ENCODE data around the gene PMM1. TPM values are rescaled to one million over a fixed set of nuclear protein-coding genes. Genes with fewer than 3 reads are reported as not detected.
"Not testable (repeated sequence)": the region's sequence is repeated elsewhere in the genome, so short reads cannot be mapped to it uniquely, and the experiment has no call there.

Gene PMM1
- total RNA-seq, 1 experiment from 2014 or later, result 19.8 TPM

- no peak for TF ChIP-seq CTCF (conservative IDR thresholded peaks at IDR 0.05)
- Histone ChIP-seq H3K79me1 (ENCODE audit: insufficient read depth, low read depth, low read length, poor library complexity, severe bottlenecking) (no peaks in the 10 kb centered on the region), H3K9ac (ENCODE audit: extremely low read depth, insufficient read length, low read length) (no peak overlapping the region), H4K20me1 (ENCODE audit: control insufficient read depth, insufficient read depth, insufficient read length) (no peaks in the 10 kb centered on the region), H3K14ac (ENCODE audit: insufficient read depth, low read length) (no peak overlapping the region), H3K23me2 (ENCODE audit: insufficient read length, low read depth, low read length, poor library complexity, severe bottlenecking) (no peaks in the 10 kb centered on the region), H4K8ac (replicated peaks; ENCODE audit: insufficient read length, low read depth, low read length) (no peak overlapping the region), H2BK20ac (ENCODE audit: low read depth, low read length, poor library complexity, severe bottlenecking) (no peak overlapping the region), H2AK5ac (ENCODE audit: insufficient read length, low read length) (no peak overlapping the region), H2BK5ac (ENCODE audit: insufficient read length, low read length) (no peak overlapping the region), H3K27me3 (ENCODE audit: insufficient read depth, low read length) (no peaks in the 10 kb centered on the region), H3K18ac (ENCODE audit: insufficient read length, low read depth, low read length) (no peak overlapping the region), H4K5ac (ENCODE audit: insufficient read length, low read depth, low read length) (no peak overlapping the region), H3K27ac (ENCODE audit: insufficient read length, low read depth, low read length) (no peak overlapping the region), H3K9me3 (ENCODE audit: control insufficient read depth, low read depth, low read length) (no peaks in the 10 kb centered on the region), H2BK12ac (ENCODE audit: insufficient read length, low read depth, low read length) (no peak overlapping the region), H2AFZ (ENCODE audit: low read length) (no peak overlapping the region), H3K4me2 (ENCODE audit: insufficient read depth, insufficient read length, low read length) (no peak overlapping the region), H3T11ph (ENCODE audit: low read length) (no peak overlapping the region), H3K56ac (ENCODE audit: insufficient read length, low read depth, low read length) (no peak overlapping the region), H2BK15ac (ENCODE audit: low read depth, low read length) (no peak overlapping the region), H4K91ac (ENCODE audit: insufficient read length, low read depth, low read length) (no peak overlapping the region), H3K23ac (ENCODE audit: insufficient read length, low read depth, low read length) (no peak overlapping the region), H3K4me1 (ENCODE audit: insufficient read depth, low read length) (0 out of 2 replicates have a peak, but pooled peaks cover 2% of the 10 kb centered on the region), H2BK120ac (ENCODE audit: low read depth, low read length, poor library complexity, severe bottlenecking) (no peak overlapping the region), H3K79me2 (ENCODE audit: insufficient read depth, low read length) (no peaks in the 10 kb centered on the region), H3K4ac (ENCODE audit: low read depth, low read length) (no peak overlapping the region)
- DNase-seq, result no peak
- Mint-ChIP-seq H3K27me3 (ENCODE audit: low read depth) (peaks cover 2% of the 10 kb centered on the region), H3K27ac (no peak overlapping the region; a peak in 2 of 7 replicates), H3K9me3 (no peaks in the 10 kb centered on the region), H3K36me3 (ENCODE audit: insufficient read depth in 1 of 3, low read depth in 3 of 3) (peaks cover 0 to 11% (median 4%) of the 10 kb centered on the region in 3 experiments; a peak in 4 of 7 replicates), H3K4me3 (no peak overlapping the region), H3K4me1 (no peaks in the 10 kb centered on the region; a peak in 1 of 4 replicates)
- no CpG with 5 or more reads among the region's 11 CpGs for WGBS (ENCODE audit: extremely low coverage, insufficient read length, low lambda C conversion rate)
Observed at GRCh38 chr22:41573677-41574076, 16.0 kb downstream of the PMM1 start.

- H3K79me1 ChIP-seq (ENCODE audit: insufficient read depth, low read depth, low read length, poor library complexity, severe bottlenecking); H3T11ph ChIP-seq (ENCODE audit: low read length); H3K4me3 Mint-ChIP-seq; H3K4me1 Mint-ChIP-seq; H3K9ac ChIP-seq (ENCODE audit: extremely low read depth, insufficient read length, low read length); H3K27me3 ChIP-seq (ENCODE audit: insufficient read depth, low read length); H4K8ac ChIP-seq (replicated peaks; ENCODE audit: insufficient read length, low read depth, low read length); H3K56ac ChIP-seq (ENCODE audit: insufficient read length, low read depth, low read length); H3K9me3 Mint-ChIP-seq; H3K4me1 ChIP-seq (ENCODE audit: insufficient read depth, low read length); H3K18ac ChIP-seq (ENCODE audit: insufficient read length, low read depth, low read length); H3K27ac ChIP-seq (ENCODE audit: insufficient read length, low read depth, low read length); H3K79me2 ChIP-seq (ENCODE audit: insufficient read depth, low read length); H4K20me1 ChIP-seq (ENCODE audit: control insufficient read depth, insufficient read depth, insufficient read length); H2AFZ ChIP-seq (ENCODE audit: low read length); H3K27ac Mint-ChIP-seq; H3K27me3 Mint-ChIP-seq (ENCODE audit: low read depth); H3K4me2 ChIP-seq (ENCODE audit: insufficient read depth, insufficient read length, low read length); H2BK20ac ChIP-seq (ENCODE audit: low read depth, low read length, poor library complexity, severe bottlenecking); DNase-seq; H2AK5ac ChIP-seq (ENCODE audit: insufficient read length, low read length); H3K36me3 Mint-ChIP-seq (ENCODE audit: insufficient read depth in 1 of 3, low read depth in 3 of 3); H3K4ac ChIP-seq (ENCODE audit: low read depth, low read length); H2BK5ac ChIP-seq (ENCODE audit: insufficient read length, low read length); H3K23me2 ChIP-seq (ENCODE audit: insufficient read length, low read depth, low read length, poor library complexity, severe bottlenecking); H3K14ac ChIP-seq (ENCODE audit: insufficient read depth, low read length); H2BK120ac ChIP-seq (ENCODE audit: low read depth, low read length, poor library complexity, severe bottlenecking); H2BK15ac ChIP-seq (ENCODE audit: low read depth, low read length); H3K9me3 ChIP-seq (ENCODE audit: control insufficient read depth, low read depth, low read length); H2BK12ac ChIP-seq (ENCODE audit: insufficient read length, low read depth, low read length); H3K23ac ChIP-seq (ENCODE audit: insufficient read length, low read depth, low read length); H4K5ac ChIP-seq (ENCODE audit: insufficient read length, low read depth, low read length); H4K91ac ChIP-seq (ENCODE audit: insufficient read length, low read depth, low read length): not testable (repeated sequence)
- no CpG with 5 or more reads among the region's 3 CpGs for WGBS (ENCODE audit: extremely low coverage, insufficient read length, low lambda C conversion rate)
Observed at GRCh38 chr22:41572305-41572704, 17.3 kb downstream of the PMM1 start.
